DOHH2 (cell line): Measurements from ENCODE around the gene MARCHF6.

ENCODE experiments used
- CTCF ChIP-seq: fragments of 200-600 bp; sonication (generic); IDR thresholded peaks from one replicate; pipeline ENCODE4 v1.5.1; 2014; ENCODE audit warnings: antibody characterized with exemption, mild to moderate bottlenecking, low read depth, low read length; ENCODE audit not compliant: poor library complexity, severe bottlenecking
- EZH2phosphoT487 ChIP-seq: fragments of 200-600 bp; sonication (generic); IDR thresholded peaks from 2 replicates; pipeline ENCODE4 v1.6.1; 2017; ENCODE audit warnings: borderline replicate concordance, mild to moderate bottlenecking, antibody characterized with exemption, low read length, moderate library complexity, mixed read lengths

GRCh38 chr5:10353241-10354047 is at the start of gene MARCHF6:
- no peak for TF ChIP-seq CTCF
- no peak for TF ChIP-seq EZH2phosphoT487
